Left colon (tissue), 2 donors: ENCODE results near the gene ETV5. TPM values are rescaled to one million over a fixed set of nuclear protein-coding genes. Genes with fewer than 3 reads are reported as not detected.

ENCODE experiments used
- ATAC-seq: fragments of 200-7000 bp; cut with Tn5 transposase; one replicate; pipeline ENCODE4 v1.9.1; 2020; ENCODE audit warnings: mild to moderate bottlenecking, moderate library complexity
- DNase-seq, 2 donors: peaks; one replicate each; pipeline ENCODE4 v3.0.0-alpha.2; 2020
- intact Hi-C, 2 donors: fragments of 100-400 bp; cut with DNase I in 1 of 2; cut with micrococcal nuclease in 1 of 2; formaldehyde crosslinking; loops; one replicate each; pipeline versions ENCODE4 v1.11.2 to v1.14.0; 2022; cut with DNase I, micrococcal nuclease
- total RNA-seq, 2 donors: library from RNA; stranded (reverse); fragmentation: NEBNext Ultra II Directional; extraction: Animal tissue kit (Norgen Biotek cat#: 25700); gene quantifications; one replicate each; pipeline ENCODE4 v1.2.1, GENCODE V29; 2021
- donor health status: DM: no; HTN: no; CAD: no.
- donor health status: DM: yes; HTN: yes; CAD: no.

The ETV5 gene
- total RNA-seq, 2 donors from 2014 or later: 2.2 to 4.0 TPM

DNA sequence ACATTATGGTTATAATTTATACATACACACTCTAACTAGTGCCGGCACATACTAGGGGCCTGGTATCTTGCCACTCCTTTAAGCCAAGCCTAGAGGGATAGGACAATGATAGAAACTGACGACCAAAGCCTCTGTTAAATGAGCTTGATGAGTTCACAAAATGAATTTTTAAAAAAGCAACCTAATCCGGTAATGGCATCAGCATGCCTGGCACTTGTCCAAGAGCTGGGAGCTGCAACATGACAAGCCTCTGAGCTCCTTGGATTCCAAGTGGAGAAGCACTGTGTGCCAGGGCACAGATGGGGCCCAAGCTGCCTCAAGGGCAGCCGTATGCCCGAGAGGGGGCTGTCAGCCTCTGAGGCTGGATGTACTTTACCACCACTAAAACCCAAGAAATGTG, 9.7 kb downstream of the ETV5 start:
- DNase-seq: peak in 1 of 2 donors; percentile 29
- no peak for ATAC-seq
- intact Hi-C loops: no loop called here

DNA sequence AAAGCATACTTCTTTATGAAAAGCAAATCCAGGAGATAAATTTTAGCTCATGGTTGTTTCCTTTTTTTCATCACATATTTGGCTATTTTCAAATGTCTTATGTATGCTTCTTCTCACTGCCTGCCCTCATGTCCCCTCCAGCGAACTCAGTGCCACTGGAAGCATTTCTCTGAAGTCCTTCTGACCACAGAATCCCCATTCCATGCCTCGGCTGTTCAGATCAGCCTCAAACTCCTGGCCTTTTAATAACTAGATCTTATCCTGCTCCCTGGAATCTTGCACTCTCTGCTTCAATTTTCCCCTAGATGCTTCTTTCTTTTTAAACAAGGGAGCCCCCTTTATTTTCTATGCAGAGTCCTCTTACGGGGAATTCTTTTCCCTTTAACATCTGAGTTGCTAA, 10.1 kb downstream of the ETV5 start:
- ATAC-seq: no peak
- intact Hi-C loops: no loop called here

DNA sequence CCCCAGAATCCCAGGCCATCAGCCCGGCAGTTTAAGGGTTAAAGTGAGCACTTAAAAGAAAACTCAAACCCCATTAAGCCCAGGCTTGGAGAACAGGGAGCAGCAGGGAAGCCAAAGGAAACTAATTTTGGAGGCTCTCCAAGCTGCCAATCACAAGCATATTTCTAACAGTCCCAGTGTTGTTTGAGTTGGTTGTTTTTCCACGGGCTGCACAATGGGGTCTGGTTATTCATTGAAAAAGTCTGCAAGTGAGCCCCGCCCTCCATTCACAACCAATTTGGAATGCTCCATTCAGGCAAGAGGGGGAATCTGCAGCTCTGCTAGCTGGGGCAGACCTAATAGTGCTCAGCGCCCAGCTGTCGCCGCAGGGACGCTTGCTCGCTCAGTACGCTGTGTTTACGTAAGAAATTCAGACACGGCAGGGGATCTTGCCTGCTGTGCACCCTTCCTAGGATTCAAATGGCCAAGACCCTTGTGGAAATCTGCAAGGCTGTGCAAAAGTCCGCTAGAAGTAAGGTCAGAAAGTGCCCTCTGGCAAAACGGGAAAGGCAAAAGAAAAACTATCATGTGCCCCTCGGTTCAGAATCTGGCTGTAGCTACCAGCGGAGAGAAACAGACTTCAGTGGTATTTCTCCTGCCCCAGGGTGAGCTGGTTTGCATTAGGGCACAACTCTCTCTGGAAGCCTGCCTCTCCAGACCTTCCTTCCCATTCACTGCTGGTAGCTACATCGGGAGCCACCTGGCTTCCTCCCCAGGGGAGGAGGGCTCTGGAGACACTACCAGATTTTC, 11.0 kb downstream of the ETV5 start:
- ATAC-seq (peak; percentile 94), DNase-seq (peak; percentile 65 to 66)
- intact Hi-C loops: no loop called here

More for the DNA sequence above, 10.1 kb downstream of the ETV5 start:
- no peak for DNase-seq

DNA sequence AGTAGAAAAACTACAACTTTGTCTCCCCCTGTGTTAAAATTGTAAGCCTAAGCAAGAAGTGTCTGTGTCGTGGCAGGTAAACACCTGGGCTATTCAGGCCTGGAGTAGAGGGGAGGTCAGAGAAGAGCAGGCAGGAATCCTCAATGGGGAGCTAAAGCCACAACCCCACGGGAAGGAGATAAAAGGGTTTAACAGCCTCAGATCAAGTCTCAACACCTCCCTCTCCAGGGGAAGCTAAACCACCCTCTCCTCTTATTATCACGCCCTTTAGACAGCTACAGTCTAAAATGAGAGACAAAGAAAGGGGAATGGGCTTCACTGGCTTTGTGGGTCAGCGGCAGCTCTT, 11.6 kb downstream of the ETV5 start:
- intact Hi-C loops: no loop called here
- ATAC-seq (no peak), DNase-seq (no peak)

DNA sequence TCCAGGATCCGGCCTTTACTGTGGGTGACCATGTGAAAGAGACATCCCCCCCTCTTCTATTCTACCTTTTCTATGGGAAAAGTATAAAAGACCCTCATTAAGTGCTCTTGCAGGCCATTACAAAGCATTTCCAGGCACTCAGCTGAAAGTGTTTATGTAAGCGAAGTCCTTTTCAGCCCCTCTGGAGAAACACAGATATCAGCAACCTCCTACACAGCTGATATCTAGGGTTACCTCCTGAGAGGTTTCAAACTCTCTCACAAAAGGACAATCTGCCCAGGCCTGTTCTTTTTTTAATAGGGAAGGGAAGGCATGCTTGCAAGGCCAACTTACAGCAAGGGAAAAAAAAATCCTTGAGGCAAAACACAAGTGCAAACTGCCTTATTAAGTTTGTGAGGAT, 12.6 kb downstream of the ETV5 start:
- ATAC-seq (no peak), DNase-seq (no peak)
- intact Hi-C loops: no loop called here

DNA sequence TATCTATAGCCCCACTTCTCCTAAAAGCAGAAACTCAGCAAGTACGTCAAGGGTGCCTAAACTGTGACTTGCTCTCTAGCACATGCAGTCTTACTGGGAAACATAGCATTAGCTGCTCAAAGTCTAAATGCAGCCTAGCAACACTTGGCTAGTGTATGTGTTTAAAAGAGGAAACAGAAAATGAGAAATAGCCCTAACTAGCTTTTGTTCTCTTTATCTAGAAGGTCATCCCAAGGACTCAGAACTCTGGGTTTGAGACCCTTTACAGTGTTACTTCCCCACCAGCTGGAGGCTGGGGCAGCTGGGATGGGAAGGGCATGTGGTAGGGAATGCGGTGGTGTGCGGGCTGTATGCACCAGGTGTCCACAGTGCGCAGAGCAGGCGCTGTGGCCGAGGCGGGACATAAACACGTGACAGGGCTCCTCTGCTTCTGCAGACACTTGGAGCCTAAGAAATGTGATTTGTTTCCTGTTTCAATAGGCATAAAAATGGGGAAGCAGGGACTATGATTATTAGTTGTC, 13.3 kb downstream of the ETV5 start:
- ATAC-seq (peak; percentile 64), DNase-seq (peak in 1 of 2 donors; percentile 34)
- intact Hi-C loops: no loop called here

DNA sequence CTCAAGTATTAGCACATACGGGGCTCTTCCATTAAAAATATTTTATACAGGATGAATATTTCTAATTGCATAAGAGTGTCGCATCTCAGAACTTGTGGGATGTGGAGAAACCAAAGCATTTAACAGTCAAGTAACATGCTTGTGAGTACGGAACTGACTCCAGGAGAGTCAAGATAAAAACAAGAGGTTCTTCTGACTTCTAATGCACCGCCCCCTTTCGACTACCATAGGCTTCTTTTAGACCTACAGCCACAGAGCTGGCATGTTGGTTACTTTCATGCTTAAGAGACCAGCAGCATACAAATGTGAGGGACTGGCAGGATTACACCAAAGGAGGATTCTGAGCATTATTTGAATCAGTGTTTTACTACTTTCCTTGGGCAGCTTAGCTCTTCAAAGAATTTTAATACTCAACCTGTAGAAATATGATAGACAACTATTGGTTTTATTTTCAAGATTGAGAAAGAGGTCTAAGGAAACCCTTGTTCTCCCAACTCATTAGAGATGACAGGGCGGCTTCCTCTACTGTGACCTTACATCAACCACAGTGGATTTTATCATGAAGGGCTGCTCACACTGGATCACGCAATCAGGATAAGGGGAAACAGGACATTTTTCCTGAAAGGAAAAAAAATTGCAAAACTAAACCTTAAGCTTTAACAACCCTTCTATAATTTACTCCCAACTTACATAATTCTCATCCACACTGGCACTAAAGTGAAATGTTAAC, 14.0 kb downstream of the ETV5 start:
- intact Hi-C loops: no loop called here
- no peak for ATAC-seq

DNA sequence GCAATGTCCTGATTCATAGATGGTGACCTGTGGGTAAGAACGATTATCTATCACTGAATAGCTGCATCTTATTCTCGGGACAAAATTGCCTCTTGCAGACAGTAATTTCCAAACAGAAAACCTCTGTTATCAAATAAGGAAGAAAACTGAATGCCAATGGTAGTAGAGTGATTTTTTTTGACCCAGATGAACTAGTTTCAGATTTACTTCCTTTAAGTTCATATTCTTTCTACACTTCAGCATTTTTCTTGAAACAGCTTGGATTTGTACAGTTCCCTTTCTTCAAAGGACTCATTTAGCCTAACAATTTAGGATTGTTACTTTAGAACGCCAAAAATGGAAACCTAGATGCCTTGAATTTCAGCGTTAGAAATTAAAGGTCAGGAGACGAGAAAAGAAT, 14.6 kb downstream of the ETV5 start:
- intact Hi-C loops: no loop called here
- ATAC-seq (no peak), DNase-seq (no peak)

More for the DNA sequence above, 14.0 kb downstream of the ETV5 start:
- DNase-seq: no peak

DNA sequence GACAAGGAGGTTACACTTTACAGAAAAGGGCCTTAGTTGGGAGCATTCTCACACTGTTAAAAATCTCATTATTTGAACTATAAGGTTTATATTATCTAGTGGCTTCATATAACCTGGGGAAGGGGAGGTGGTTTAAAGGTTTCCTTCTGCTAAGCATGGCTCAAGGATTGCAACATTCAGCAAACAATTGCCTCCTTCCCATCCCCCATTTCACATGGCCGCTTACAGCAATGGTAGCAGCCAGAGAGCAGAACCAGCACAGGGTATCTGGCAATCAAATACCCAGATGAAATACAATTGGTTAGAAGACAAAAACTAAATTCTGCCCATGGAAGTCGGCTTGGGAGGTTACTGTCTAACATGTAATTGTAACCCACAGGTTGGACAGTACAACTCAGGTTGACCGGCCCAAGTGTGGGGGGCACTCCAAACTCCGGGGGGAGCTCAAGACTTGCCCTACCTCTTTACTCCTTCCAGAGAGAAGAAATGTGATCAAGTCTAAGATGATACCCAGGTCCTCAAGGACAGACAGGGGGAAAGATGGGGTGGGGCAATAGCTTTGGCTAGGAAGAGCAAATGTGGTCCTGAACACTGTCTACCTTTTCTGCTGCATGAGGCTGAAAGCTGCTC, 15.5 kb downstream of the ETV5 start:
- no peak for ATAC-seq
- DNase-seq: no peak
- intact Hi-C loops: no loop called here

DNA sequence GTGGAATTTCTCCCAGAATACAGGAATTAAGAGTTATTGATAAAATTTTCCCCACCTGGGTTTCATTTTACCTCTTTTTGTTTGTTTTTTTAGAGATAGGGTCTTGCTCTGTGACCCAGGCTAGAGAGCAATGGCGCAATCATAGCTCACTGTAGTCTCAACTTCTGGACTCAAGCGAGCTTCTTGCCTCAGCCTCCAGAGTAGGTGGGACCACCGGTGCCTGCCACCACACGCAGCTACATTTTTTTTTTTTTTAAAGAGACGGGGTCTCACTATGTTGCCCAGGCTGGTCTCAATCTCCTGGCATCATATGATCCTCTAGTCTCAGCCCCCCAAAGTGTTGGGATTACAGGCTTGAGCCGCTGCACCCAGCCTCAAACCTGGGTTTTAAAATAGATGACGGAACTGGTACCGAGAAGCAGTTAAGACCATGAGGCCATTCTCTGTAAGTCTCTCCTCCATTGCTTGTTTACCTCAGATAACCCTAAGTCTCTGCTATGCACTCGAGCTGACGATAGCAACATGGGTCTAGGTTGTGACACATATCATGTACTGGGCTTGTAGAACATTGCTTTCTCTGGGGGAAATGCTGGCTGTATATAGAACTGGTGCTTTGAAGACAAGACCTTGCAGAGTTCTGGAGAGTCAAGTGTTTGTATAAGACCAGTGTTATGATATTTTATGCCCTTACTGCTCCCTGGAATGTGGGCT, 16.4 kb downstream of the ETV5 start:
- no peak for DNase-seq
- intact Hi-C loops: no loop called here
- ATAC-seq: no peak

DNA sequence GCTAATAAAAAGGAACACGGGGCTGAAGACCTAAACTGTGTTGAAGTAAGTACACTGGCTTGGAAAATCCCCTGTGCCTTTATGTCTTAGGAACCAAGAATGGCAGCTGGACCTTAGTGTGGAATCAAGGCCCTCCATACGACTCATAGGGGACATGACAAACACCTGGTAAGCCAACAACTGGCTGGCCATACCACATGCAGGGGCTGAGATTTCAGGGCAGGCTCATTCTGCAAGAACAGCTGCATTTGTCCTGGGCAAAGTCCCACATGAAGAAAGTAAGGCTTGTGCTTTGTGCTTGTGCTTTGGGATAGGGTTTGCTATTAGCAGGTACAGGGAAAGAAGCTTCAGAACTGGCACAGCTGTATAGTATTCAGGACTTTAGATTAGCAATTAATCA, 18.0 kb downstream of the ETV5 start:
- intact Hi-C loops: no loop called here
- ATAC-seq (no peak), DNase-seq (no peak)

DNA sequence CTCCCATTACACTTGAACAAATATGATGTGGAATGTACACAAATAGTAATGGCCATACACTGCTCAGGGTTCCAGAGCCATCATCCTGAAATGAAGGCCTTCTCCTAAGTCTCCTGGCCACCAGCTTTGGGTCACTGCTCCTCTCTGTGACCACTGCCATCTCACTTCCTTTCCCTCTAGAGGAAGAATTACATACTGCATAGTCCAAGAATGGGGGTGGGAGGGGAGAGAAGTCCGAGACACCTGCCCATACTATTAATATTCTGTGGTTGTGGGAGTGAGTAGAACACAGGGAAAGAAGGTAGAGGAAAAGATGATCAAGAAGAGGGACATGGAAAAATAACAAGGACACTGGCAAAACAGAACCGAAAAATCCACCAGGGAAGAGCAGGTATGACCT, 20.6 kb downstream of the ETV5 start:
- no peak for DNase-seq
- intact Hi-C loops: no loop called here
- no peak for ATAC-seq

DNA sequence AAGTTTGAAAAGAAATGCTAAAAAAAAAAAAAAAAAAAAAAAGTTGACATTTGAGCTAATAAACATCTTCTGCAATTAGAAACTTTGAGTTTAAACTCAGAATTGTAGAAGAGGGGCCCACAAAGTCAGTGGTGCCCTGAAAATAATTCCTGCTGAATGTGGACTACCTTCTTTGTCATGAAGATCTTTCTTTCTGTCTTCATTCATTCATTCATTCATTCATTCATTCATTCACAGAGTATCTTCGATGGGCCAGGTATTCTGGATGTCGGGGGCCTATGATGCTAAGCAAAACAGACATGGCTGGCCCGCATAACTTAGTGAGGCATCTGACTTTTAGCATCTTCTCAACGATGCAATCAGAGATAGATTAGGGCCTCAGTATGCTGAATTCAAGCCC, 24.6 kb downstream of the ETV5 start:
- DNase-seq (no peak), ATAC-seq (no peak)
- intact Hi-C loops: no loop called here

DNA sequence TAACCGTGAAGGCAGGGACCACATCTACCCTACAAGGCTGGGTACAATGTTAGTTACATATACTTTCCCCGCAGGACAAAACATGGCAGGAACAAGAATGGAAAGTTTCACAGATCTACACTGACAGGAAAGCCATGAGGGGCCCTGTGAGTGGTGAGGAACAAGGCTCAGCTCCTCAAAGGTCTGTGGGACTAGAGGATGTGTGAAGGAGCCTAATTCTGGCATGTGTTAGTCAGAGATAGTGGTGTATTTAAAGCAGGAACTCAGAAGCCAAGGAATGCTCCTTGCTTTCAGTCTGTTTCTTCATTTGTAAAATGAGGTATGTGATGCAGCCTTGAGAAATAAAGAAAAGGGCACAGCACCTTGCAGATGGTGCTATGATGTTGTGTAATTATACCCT, 25.1 kb downstream of the ETV5 start:
- DNase-seq (no peak), ATAC-seq (no peak)
- intact Hi-C loops: no loop called here

DNA sequence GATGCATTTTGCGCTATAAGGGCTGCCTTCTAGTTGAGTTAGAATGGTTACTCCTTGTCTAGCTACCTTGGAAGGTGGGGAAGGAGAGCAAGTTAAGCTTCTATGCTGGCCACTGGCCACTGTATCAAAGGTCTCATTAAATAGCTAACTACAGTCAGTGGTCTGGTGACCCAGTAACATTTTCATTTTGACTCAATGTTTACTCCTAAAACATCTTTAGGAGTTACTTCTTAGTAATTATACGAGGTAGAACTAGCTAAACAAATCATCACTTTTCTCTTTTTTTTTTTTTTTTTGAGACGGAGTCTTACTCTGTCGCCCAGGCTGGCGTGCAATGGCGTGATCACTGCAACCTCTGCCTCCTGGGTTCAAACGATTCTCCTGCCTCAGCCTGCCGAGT, 26.7 kb downstream of the ETV5 start:
- ATAC-seq (no peak), DNase-seq (no peak)
- intact Hi-C loops: no loop called here

DNA sequence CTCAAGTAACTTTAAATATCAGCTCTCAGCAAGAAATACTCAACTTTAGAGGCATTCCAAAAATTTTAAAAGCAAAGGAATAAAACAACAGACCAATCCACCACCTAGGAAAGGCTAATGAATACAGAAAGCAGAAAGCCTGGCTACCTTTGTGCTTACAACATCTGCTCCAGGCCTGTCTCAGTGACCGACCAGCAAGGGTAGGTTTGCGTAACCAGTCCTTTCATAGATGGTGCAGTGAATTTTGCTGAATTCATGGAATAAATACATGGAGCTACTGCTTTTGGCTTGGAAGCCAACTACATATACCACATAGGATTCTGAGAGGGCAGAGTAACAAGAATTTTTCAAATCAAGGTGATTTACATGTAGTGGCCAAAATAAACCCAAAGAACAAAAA, 27.2 kb downstream of the ETV5 start:
- intact Hi-C loops: no loop called here

DNA sequence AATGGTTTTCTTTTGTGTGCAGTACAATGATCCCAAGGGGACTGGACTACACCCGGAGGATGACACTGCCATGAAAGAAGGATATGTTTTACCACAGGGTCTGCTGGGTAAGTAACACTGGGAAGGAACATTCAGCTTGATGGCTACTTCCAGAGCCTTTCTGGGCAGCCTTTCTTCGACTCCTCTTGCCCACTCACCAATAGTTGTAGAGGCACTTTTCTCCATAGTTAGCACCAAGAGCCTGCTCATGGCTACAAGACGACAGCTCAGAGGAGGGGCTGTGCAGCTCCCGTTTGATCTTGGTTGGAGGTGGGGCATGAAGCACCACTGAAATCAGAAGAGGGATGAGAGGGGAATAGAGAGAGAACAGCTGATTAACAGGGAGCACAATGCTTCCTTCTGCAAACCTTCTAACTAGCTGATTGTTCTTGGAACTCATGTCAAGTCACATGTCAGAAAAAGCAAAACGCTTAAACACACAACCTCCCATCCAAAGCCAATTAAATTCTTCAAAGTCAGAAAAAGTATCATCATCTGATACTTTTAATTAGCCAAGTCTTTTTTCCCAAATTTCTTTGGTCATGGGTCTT, 27.9 kb downstream of the ETV5 start:
- no peak for DNase-seq
- intact Hi-C loops: no loop called here
- no peak for ATAC-seq

More for the DNA sequence above, 27.2 kb downstream of the ETV5 start:
- DNase-seq (no peak), ATAC-seq (no peak)

DNA sequence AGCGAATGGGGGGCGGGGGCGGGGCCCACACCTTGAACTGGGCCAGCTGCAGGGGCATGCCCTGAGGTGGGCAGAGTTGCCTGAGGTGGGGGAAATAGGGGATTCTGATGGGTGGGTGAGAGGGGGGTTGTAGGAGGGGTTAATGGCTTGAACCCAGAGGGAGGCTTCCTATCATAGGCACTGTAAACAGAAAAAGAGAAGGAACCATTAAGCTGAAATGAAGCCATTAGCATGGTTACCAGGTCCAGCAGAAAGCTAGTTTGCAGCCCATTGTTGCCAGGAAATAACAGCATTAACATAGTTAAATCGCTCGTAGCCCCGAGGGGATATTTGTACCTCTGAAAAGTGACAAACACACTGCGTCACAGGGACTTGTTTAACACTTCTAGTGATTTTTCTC, 29.0 kb downstream of the ETV5 start:
- intact Hi-C loops: no loop called here
- ATAC-seq (no peak), DNase-seq (no peak)

DNA sequence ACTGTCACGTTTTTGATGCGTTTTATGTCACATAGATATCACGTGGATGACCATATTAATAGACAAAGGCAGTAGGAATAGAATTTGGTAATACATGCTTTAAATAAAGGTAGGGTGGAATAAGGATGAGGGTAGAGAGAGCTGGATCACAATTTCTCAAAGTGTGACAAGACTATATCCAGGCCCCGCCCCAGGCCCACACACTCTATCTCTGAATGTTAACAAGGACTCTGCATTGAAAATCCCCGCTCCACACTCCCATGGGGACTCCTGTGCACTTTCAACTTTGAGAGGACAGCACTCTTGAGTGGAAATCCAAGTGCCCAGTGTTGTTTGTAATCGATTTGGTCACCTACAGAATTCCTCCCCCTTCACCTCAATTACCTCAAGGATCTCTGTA, 31.4 kb downstream of the ETV5 start:
- ATAC-seq: no peak
- no peak for DNase-seq
- intact Hi-C loops: no loop called here
